Heart left ventricle (tissue), 13 donors: ENCODE results near the gene GAL3ST1.

Experiments
- POLR2A ChIP-seq, 2 donors: fragments of 450-650 bp; IDR thresholded peaks; one replicate each; pipeline ENCODE4 v1.6.1; 2017; ENCODE audit warnings: antibody characterized with exemption in 2 of 2, mild to moderate bottlenecking in 2 of 2, moderate library complexity in 2 of 2
- TF ChIP-seq, protein P1 (sequence below), 12 donors: fragments of 200-600 bp; sonication (generic) in 4 of 12; IDR thresholded peaks; one replicate each; pipeline versions ENCODE4 v1.5.0 to v1.8.0; 2018 to 2022; ENCODE audit warnings: antibody characterized with exemption in 12 of 12, mild to moderate bottlenecking in 5 of 12
- donor health status: ischemic (EF 13 %, LVEDD 7.1; RV severe dilation, severe dysfunction).
- donor health status: DM: no; HTN: yes; CAD: no.
- donor health status: DM: no; HTN: no; CAD: no.
- donor health status: ischemic (EF 25% LVEDD 6.9; RV normal size, moderate dysfunction).
- donor health status: ischemic (EF 25% LVEDD 5.7; RV mildly dilated, moderate dysfunction).
- donor health status: ischemic (EF 35%, LVEDD 5.7; RV mildly dilated, moderate dysfunction).
- donor health status: nonischemic (EF 11% LVEDD 7.7; RV severe dilation, severe dysfunction).
- donor health status: DM: yes; HTN: yes; CAD: no.
- donor health status: PGD.
- donor health status: ischemic (EF 29% LVEDD 5.4; RV normal size, mild dysfunction).
- donor health status: nonischemic (EF 23%, LVEDD 6.1; RV moderate dilation, normal function).

- TF ChIP-seq, protein P1, sequence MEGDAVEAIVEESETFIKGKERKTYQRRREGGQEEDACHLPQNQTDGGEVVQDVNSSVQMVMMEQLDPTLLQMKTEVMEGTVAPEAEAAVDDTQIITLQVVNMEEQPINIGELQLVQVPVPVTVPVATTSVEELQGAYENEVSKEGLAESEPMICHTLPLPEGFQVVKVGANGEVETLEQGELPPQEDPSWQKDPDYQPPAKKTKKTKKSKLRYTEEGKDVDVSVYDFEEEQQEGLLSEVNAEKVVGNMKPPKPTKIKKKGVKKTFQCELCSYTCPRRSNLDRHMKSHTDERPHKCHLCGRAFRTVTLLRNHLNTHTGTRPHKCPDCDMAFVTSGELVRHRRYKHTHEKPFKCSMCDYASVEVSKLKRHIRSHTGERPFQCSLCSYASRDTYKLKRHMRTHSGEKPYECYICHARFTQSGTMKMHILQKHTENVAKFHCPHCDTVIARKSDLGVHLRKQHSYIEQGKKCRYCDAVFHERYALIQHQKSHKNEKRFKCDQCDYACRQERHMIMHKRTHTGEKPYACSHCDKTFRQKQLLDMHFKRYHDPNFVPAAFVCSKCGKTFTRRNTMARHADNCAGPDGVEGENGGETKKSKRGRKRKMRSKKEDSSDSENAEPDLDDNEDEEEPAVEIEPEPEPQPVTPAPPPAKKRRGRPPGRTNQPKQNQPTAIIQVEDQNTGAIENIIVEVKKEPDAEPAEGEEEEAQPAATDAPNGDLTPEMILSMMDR (IDR thresholded peaks at IDR 0.05), result no peak
- TF ChIP-seq POLR2A (IDR thresholded peaks at IDR 0.05), result no peak
These were observed 37.3 kb downstream of the GAL3ST1 start for GRCh38 chr22:30537083-30537731.
